Peyer's patch (tissue), 4 donors: ENCODE data around the gene RHOG.

Experiments
- CTCF ChIP-seq, 6 experiments: fragments of 450-650 bp in 4 of 6; fragments of 200-600 bp in 2 of 6; sonication (generic) in 1 of 6; IDR thresholded peaks; one replicate each; pipeline ENCODE4 v1.5.1; 2017 to 2019; ENCODE audit warnings: antibody characterized with exemption in 6 of 6, mild to moderate bottlenecking in 3 of 6, moderate library complexity in 1 of 6
- POLR2A ChIP-seq, 2 donors: fragments of 450-650 bp; IDR thresholded peaks; one replicate each; pipeline ENCODE4 v1.5.1; 2017; ENCODE audit warnings: antibody characterized with exemption in 2 of 2, mild to moderate bottlenecking in 2 of 2, moderate library complexity in 2 of 2

- TF ChIP-seq CTCF (IDR thresholded peaks at IDR 0.05) = no peak
- no peak for TF ChIP-seq POLR2A (IDR thresholded peaks at IDR 0.05)
These were observed 59.3 kb downstream of the RHOG start for GRCh38 chr11:3781423-3781822.
